GM10266 (cell line): ENCODE data around the gene MIS18BP1.

Source experiments
- DNase-seq: peaks from one replicate; pipeline ENCODE4 v3.0.0; 2012; ENCODE audit errors: extremely low spot score
- TF ChIP-seq, protein P1 (sequence below): IDR thresholded peaks from 2 replicates; pipeline ENCODE4 v1.5.1; 2012; ENCODE audit warnings: mild to moderate bottlenecking, low read depth; ENCODE audit not compliant: control insufficient read depth, insufficient read depth; ENCODE audit errors: missing control alignments

The MIS18BP1 gene

DNA sequence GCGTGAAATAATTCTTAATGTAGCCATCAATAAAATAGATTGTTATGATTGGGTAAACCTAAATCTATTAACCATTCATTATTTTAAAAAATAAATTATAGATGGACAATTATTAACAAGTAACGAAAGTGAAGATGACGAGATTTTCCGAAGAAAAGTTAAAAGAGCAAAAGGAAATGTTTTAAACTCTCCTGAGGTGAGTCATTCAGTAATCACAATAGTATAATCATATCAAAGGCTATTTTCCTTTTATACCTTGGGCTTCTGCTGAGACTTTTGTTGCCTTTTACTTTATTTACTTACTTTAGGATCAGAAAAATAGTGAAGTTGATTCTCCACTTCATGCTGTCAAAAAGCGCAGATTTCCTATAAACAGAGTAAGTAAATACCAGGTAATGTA is 71.7 kb downstream of the MIS18BP1 start:
- TF ChIP-seq, protein P1, sequence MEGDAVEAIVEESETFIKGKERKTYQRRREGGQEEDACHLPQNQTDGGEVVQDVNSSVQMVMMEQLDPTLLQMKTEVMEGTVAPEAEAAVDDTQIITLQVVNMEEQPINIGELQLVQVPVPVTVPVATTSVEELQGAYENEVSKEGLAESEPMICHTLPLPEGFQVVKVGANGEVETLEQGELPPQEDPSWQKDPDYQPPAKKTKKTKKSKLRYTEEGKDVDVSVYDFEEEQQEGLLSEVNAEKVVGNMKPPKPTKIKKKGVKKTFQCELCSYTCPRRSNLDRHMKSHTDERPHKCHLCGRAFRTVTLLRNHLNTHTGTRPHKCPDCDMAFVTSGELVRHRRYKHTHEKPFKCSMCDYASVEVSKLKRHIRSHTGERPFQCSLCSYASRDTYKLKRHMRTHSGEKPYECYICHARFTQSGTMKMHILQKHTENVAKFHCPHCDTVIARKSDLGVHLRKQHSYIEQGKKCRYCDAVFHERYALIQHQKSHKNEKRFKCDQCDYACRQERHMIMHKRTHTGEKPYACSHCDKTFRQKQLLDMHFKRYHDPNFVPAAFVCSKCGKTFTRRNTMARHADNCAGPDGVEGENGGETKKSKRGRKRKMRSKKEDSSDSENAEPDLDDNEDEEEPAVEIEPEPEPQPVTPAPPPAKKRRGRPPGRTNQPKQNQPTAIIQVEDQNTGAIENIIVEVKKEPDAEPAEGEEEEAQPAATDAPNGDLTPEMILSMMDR: no peak
- DNase-seq: no peak

DNA sequence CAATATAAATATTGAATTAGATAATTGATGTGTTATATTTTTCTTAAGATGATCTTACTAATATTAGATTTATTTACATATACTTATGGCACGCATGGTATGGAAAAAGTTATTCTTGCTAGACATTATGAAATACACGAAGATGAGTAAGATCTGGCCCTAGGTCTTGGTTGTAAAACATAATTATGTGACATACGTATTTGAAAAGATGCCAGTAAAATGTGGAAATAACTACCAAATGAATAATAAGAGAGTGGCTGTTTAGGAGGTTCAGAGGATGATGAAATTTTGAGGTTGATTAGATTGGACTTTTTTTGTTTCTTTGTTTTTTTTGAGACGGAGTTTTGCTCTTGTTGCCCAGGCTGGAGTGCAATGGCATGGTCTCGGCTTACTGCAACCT is 75.9 kb downstream of the MIS18BP1 start:
- TF ChIP-seq, protein P1: no peak
- DNase-seq: no peak

DNA sequence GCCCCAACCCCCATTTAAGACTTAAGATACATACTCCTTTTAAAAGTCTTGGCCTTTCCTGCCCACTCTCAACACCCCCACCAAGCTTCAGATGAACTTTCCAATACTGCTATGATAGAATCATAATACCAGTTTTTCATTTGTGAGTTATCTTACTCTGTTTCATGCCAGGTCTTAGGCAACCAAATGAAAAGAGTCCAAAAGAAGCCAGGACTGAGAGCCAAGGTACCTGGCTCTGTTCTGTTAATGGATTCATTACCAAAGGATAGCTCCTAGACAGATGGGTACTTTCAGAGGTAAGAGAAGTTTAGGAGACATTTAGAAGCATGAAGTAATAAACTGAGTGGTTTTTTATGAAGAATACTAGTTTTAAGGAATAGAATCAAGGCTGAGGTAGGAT is 83.1 kb downstream of the MIS18BP1 start:
- no peak for DNase-seq
- TF ChIP-seq, protein P1: no peak

DNA sequence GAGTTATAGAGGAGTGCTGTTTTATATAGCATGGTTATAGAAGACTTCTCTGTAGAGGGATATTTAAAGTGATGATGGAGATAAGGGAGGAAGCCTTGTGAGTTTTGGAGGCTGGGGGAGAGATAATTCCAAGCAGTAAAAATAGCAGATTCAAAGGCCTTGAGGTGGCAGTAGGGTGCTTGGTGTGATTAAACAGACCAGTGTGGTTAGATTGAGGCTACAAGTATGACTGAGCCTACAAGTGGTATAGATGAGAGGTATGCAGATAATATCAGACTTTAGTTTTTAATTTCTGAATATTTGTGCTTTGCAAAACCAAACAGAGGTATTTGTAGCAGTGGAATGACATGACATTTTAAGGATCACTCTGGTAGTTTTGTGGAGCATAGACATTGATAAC is 96.9 kb downstream of the MIS18BP1 start:
- TF ChIP-seq, protein P1: peak; percentile 4
- DNase-seq: no peak
